Measurements from ENCODE around the gene TREML1. TPM values are rescaled to one million over a fixed set of nuclear protein-coding genes. Genes with fewer than 3 reads are reported as not detected.

The TREML1 gene
- total and polyA plus RNA-seq, 2 of the 4 experiments (the other 2 are of a cell fraction) = not detected

- Histone ChIP-seq H3K27ac (ENCODE audit: insufficient read depth, low read length) (no peak overlapping the region), H2AK9ac (replicated peaks; ENCODE audit: low read depth, low read length, poor library complexity) (no peak overlapping the region), H3K56ac (ENCODE audit: extremely low read depth, insufficient read depth, low read length) (no peak overlapping the region), H3K14ac (replicated peaks; ENCODE audit: low read depth, low read length) (no peak overlapping the region), H4K91ac (ENCODE audit: insufficient read depth, low read depth, low read length) (no peak overlapping the region), H3K9me1 (ENCODE audit: insufficient read depth, low read length) (no peaks in the 10 kb centered on the region), H3K9ac (ENCODE audit: low read depth, low read length) (no peak overlapping the region), H3K4ac (ENCODE audit: low read depth, low read length) (no peak overlapping the region), H3K23ac (ENCODE audit: low read depth, low read length) (no peak overlapping the region), H3K27me3 (ENCODE audit: control insufficient read depth, insufficient read depth, low read length) (peaks cover 16% of the 10 kb centered on the region; the same call in 1 of the 2 replicates), H3K36me3 (ENCODE audit: control insufficient read depth, insufficient read depth, low read length) (no peaks in the 10 kb centered on the region), H4K20me1 (ENCODE audit: insufficient read depth, low read length) (no peaks in the 10 kb centered on the region), H3K18ac (ENCODE audit: low read depth, low read length) (no peak overlapping the region), H3K4me2 (ENCODE audit: low read depth, low read length) (no peak overlapping the region), H2AFZ (replicated peaks; ENCODE audit: low read length, poor library complexity) (no peak overlapping the region), H4K5ac (ENCODE audit: low read depth, low read length) (no peak overlapping the region), H4K8ac (ENCODE audit: low read depth in 2 of 2, low read length in 2 of 2) (no peak overlapping the region), H3K79me1 (ENCODE audit: low read depth in 1 of 2, low read length in 2 of 2) (no peaks in the 10 kb centered on the region), H2BK20ac (ENCODE audit: low read depth, low read length) (no peak overlapping the region), H3K4me1 (ENCODE audit: control insufficient read depth, insufficient read depth, low read length) (no peaks in the 10 kb centered on the region), H2AK5ac (ENCODE audit: low read depth, low read length) (no peak overlapping the region), H3K4me3 (ENCODE audit: insufficient read depth, low read depth, low read length) (no peak overlapping the region), H2BK120ac (ENCODE audit: low read depth, low read length) (no peak overlapping the region), H2BK5ac (ENCODE audit: low read depth, low read length, poor library complexity, severe bottlenecking) (no peak overlapping the region), H3K9me3 (ENCODE audit: control insufficient read depth, insufficient read depth, low read length) (no peaks in the 10 kb centered on the region), H2BK15ac (ENCODE audit: low read depth, low read length) (no peak overlapping the region)
- CTCF ChIA-PET = interaction anchor here (0.6 to 1.4 kb wide), 5 partner anchors 13 to 136 kb away, joined by 3 to 7 read pairs (median 3); no protein-coding TSS in a partner anchor
- dilution Hi-C loops (cut with HindIII; ENCODE audit: low sequenced_read_pairs, unreplicated experiment) = no loop called here
- peak; percentile 98 for ATAC-seq (ENCODE audit: low read depth)
- in situ Hi-C loops (cut with MboI; ENCODE audit: low sequenced_read_pairs) = loop anchor here (10.0 kb wide), 1 partner anchor 88 kb away; no protein-coding TSS in a partner anchor
- TF ChIP-seq RAD21 (IDR thresholded peaks at IDR 0.05; ENCODE audit: low read length) (peak; percentile 49), MXI1 (IDR thresholded peaks at IDR 0.05; ENCODE audit: borderline replicate concordance, low read depth, low read length) (no peak), RCOR1 (IDR thresholded peaks at IDR 0.05; ENCODE audit: insufficient replicate concordance, low read length) (no peak), CTCF (conservative IDR thresholded peaks at IDR 0.05; ENCODE audit: low read depth, low read length) (peak; percentile 58), USF2 (IDR thresholded peaks at IDR 0.05; ENCODE audit: low read depth, low read length) (no peak)
- peak; percentile 55 for DNase-seq
- POLR2A ChIA-PET (ENCODE audit: unreplicated experiment) = no interaction called here
- no TSS peak for BruUV-seq (replicated peaks)
- intact Hi-C loops (cut with micrococcal nuclease) = loop anchor here (1.0 kb wide), 2 partner anchors 90 to 108 kb away; no protein-coding TSS in a partner anchor
- 0% methylated on average over 1 of the region's 4 CpGs; no CpG with 5 or more reads in 1 of the 2 experiments for WGBS, 2 experiments (ENCODE audit: extremely low coverage in 2 of 2, insufficient read length in 1 of 2)
Observed at GRCh38 chr6:41182069-41183034, 28.2 kb upstream of the TREML1 start.

Data from IMR-90 (cell line).